GM23338 (cell line): ENCODE results near the gene PKD1. TPM values are rescaled to one million over a fixed set of nuclear protein-coding genes. Genes with fewer than 3 reads are reported as not detected.

Source experiments
- ATAC-seq: fragments of 200-7000 bp; cut with Tn5 transposase; 3 replicates; pipeline ENCODE4 v1.9.1; 2020
- DNase-seq: peaks from one replicate; pipeline ENCODE4 v3.0.0-alpha.2; 2015; ENCODE audit warnings: low spot score
- H2AFZ ChIP-seq: fragments of 200-600 bp; sonication (generic); 2 replicates; pipeline ENCODE4 v1.8.0; 2016; ENCODE audit warnings: antibody characterized with exemption, mild to moderate bottlenecking, moderate library complexity
- H3F3A ChIP-seq: fragments of 200-600 bp; sonication (generic); replicated peaks from 2 replicates; pipeline ENCODE4 v1.8.0; 2017; ENCODE audit warnings: antibody characterized with exemption, mixed run types, low read depth
- H3K27ac ChIP-seq: fragments of 200-600 bp; sonication (generic); 2 replicates; pipeline ENCODE4 v1.6.1; 2016; ENCODE audit warnings: low read depth
- H3K27me3 ChIP-seq: fragments of 200-600 bp; sonication (generic); 2 replicates; pipeline ENCODE4 v1.8.0; 2016; ENCODE audit warnings: mild to moderate bottlenecking, mixed run types, moderate library complexity; ENCODE audit not compliant: insufficient read depth
- H3K36me3 ChIP-seq: fragments of 200-600 bp; sonication (generic); 2 replicates; pipeline ENCODE4 v1.8.0; 2016; ENCODE audit warnings: mild to moderate bottlenecking; ENCODE audit not compliant: insufficient read depth
- H3K4me1 ChIP-seq: fragments of 200-600 bp; sonication (generic); 2 replicates; pipeline ENCODE4 v1.8.0; 2016; ENCODE audit warnings: mild to moderate bottlenecking, moderate library complexity; ENCODE audit not compliant: insufficient read depth
- H3K4me2 ChIP-seq: fragments of 200-600 bp; sonication (generic); 2 replicates; pipeline ENCODE4 v1.7.1; 2017; ENCODE audit warnings: mixed run types
- H3K4me3 ChIP-seq: fragments of 200-600 bp; sonication (generic); 2 replicates; pipeline ENCODE4 v1.6.1; 2016; ENCODE audit warnings: mixed run types
- H3K79me2 ChIP-seq: fragments of 200-600 bp; sonication (generic); replicated peaks from 2 replicates; pipeline ENCODE4 v1.8.0; 2017; ENCODE audit warnings: mild to moderate bottlenecking; ENCODE audit not compliant: insufficient read depth
- H3K9me2 ChIP-seq: fragments of 200-600 bp; sonication (generic); 2 replicates; pipeline ENCODE4 v1.8.0; 2017; ENCODE audit not compliant: insufficient read depth
- H4K20me1 ChIP-seq: fragments of 200-600 bp; sonication (generic); replicated peaks from 2 replicates; pipeline ENCODE4 v1.8.0; 2017; ENCODE audit warnings: mild to moderate bottlenecking; ENCODE audit not compliant: insufficient read depth
- H3K27ac Mint-ChIP-seq: 2 replicates; pipeline ENCODE4 v1.8.0; 2020; ENCODE audit warnings: inconsistent platforms, mild to moderate bottlenecking, moderate library complexity, mixed read lengths
- H3K27me3 Mint-ChIP-seq: 3 replicates; pipeline ENCODE4 v1.8.0; 2022; ENCODE audit warnings: low read depth, mild to moderate bottlenecking, moderate library complexity, mixed read lengths, inconsistent platforms; ENCODE audit not compliant: insufficient read depth, poor library complexity
- H3K36me3 Mint-ChIP-seq: 3 replicates; pipeline ENCODE4 v1.8.0; 2021; ENCODE audit warnings: low read depth, mild to moderate bottlenecking, inconsistent platforms, moderate library complexity, mixed read lengths
- H3K4me1 Mint-ChIP-seq: 3 replicates; pipeline ENCODE4 v1.8.0; 2020; ENCODE audit warnings: mild to moderate bottlenecking, inconsistent platforms, mixed read lengths
- H3K4me3 Mint-ChIP-seq: 3 replicates; pipeline ENCODE4 v1.8.0; 2021; ENCODE audit warnings: moderate library complexity, mild to moderate bottlenecking, inconsistent platforms, mixed read lengths
- H3K9me3 Mint-ChIP-seq: 3 replicates; pipeline ENCODE4 v1.8.0; 2020; ENCODE audit warnings: moderate library complexity, mild to moderate bottlenecking, inconsistent platforms, mixed read lengths
- CTCF ChIP-seq, 2 experiments: fragments of 200-600 bp in 1 of 2; sonication (generic) in 1 of 2; conservative IDR thresholded peaks; 2 replicates each; pipeline versions ENCODE4 v1.5.1 to v1.6.1; 2016 to 2017; ENCODE audit warnings: antibody characterized with exemption in 2 of 2, low read depth in 2 of 2, mild to moderate bottlenecking in 2 of 2, moderate library complexity in 1 of 2
- ETS1 ChIP-seq: IDR thresholded peaks from 2 replicates; pipeline ENCODE4 v1.6.1; 2016; ENCODE audit warnings: antibody characterized with exemption
- EZH2phosphoT487 ChIP-seq: fragments of 200-600 bp; sonication (generic); IDR thresholded peaks from one replicate; pipeline ENCODE4 v1.8.1; 2018; ENCODE audit warnings: antibody characterized with exemption; ENCODE audit not compliant: unreplicated experiment
- ZNF462 ChIP-seq: fragments of 250-450 bp; sonication (Bioruptor Pico); IDR thresholded peaks from 2 replicates; pipeline ENCODE4 v1.5.0; 2020; ENCODE audit warnings: mild to moderate bottlenecking, moderate library complexity
- polyA plus RNA-seq: library from polyadenylated mRNA; unstranded; fragments of >200 nt; fragmentation: Nextera tagmentation; extraction: Ambion mirVana; gene quantifications from 2 replicates; pipeline ENCODE4 v1.2.1, GENCODE V29; 2016
- total RNA-seq: library from RNA; depleted of rRNA; stranded (reverse); fragments of >200 nt; shearing (Covaris generic); gene quantifications from 2 replicates; pipeline ENCODE4 v1.2.3, GENCODE V29; 2014

The PKD1 gene
- total and polyA plus RNA-seq, 2 experiments from 2014 or later: 21.1 to 107 TPM

GRCh38 chr16:2071454-2072202 is 64.1 kb downstream of the PKD1 start:
- no peak for TF ChIP-seq ETS1
- TF ChIP-seq CTCF (conservative IDR thresholded peaks at IDR 0.05; ENCODE audit: low read depth in 2 of 2): peak in 1 of 2 experiments; percentile 21; a peak in 2 of 4 replicates
- H3K36me3 ChIP-seq: peaks cover 3% of the 10 kb centered on the region; the same call in 1 of the 2 replicates
- H3K27ac Mint-ChIP-seq: no peak overlapping the region

GRCh38 chr16:2070576-2071453 is 64.9 kb downstream of the PKD1 start:
- Mint-ChIP-seq H3K4me3 (no peak overlapping the region), H3K27me3 (peaks cover 1% of the 10 kb centered on the region), H3K36me3 (peaks cover 25% of the 10 kb centered on the region), H3K27ac (no peak overlapping the region), H3K9me3 (no peaks in the 10 kb centered on the region), H3K4me1 (no peaks in the 10 kb centered on the region)
- ATAC-seq (no peak; the same call in 2 of the 3 replicates), DNase-seq (no peak)
- H4K20me1 ChIP-seq: no peaks in the 10 kb centered on the region; the same call in 1 of the 2 replicates
- peaks cover 8% of the 10 kb centered on the region; the same call in 1 of the 2 replicates for H3K36me3 ChIP-seq
- H2AFZ ChIP-seq: no peak overlapping the region
- H3K4me1 ChIP-seq: no peaks in the 10 kb centered on the region
- no peaks in the 10 kb centered on the region for H3K27me3 ChIP-seq
- H3K79me2 ChIP-seq: no peaks in the 10 kb centered on the region
- H3F3A ChIP-seq: no peaks in the 10 kb centered on the region
- H3K4me3 ChIP-seq: no peak overlapping the region
- no peak overlapping the region for H3K27ac ChIP-seq
- no peak overlapping the region for H3K4me2 ChIP-seq
- H3K9me2 ChIP-seq: no peaks in the 10 kb centered on the region
- TF ChIP-seq ZNF462 (CRISPR knock-in tag) (no peak), CTCF (conservative IDR thresholded peaks at IDR 0.05; ENCODE audit: low read depth in 2 of 2) (no peak), EZH2phosphoT487 (no peak), ETS1 (no peak)

More at GRCh38 chr16:2071454-2072202, 64.1 kb downstream of the PKD1 start:
- no peak overlapping the region for H3K4me2 ChIP-seq
- H3K9me2 ChIP-seq: no peaks in the 10 kb centered on the region
- H3F3A ChIP-seq: no peaks in the 10 kb centered on the region
- Mint-ChIP-seq H3K36me3 (peaks cover 19% of the 10 kb centered on the region), H3K27me3 (peaks cover 1% of the 10 kb centered on the region), H3K9me3 (no peaks in the 10 kb centered on the region), H3K4me1 (no peaks in the 10 kb centered on the region), H3K4me3 (no peak overlapping the region)
- H3K4me1 ChIP-seq: no peaks in the 10 kb centered on the region
- DNase-seq (no peak), ATAC-seq (peak; percentile 49)
- H3K27me3 ChIP-seq: no peaks in the 10 kb centered on the region
- no peak overlapping the region for H3K27ac ChIP-seq
- H3K4me3 ChIP-seq: no peak overlapping the region
- H3K79me2 ChIP-seq: no peaks in the 10 kb centered on the region
- H4K20me1 ChIP-seq: no peaks in the 10 kb centered on the region; the same call in 1 of the 2 replicates
- H2AFZ ChIP-seq: no peak overlapping the region
